GM19240 (cell line): ENCODE data around the gene LMAN1L.

Experiments used
- DNase-seq: peaks from one replicate; pipeline ENCODE4 v3.0.0; 2011; ENCODE audit warnings: low spot score; ENCODE audit not compliant: insufficient read length

Gene LMAN1L

DNA sequence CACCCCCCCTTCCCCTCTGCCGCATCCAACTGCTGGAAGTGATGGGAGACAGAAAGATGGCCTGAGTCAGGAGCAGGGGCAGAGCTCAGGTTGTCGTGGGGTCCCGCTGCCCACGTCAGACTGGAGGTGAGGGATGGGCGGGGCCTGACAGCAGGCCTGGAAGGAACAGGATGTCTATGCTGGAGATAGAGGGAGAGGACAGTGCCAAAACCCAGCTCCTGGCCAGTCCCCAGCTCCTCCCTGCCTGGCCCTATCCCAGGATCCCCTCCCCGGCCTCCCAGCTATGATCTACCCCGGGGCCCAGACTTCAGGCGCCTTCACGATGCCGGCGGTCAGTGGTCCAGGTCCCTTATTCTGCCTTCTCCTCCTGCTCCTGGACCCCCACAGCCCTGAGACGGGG is at the start of gene LMAN1L:
Gene LMAN1L, plus strand, starts transcription at position 303 of the 400 bp plus-strand sequence. Its CDS starts 20 bp downstream, at position 323.
- no peak for DNase-seq

GRCh38 chr15:74763416-74763815 is 49.2 kb upstream of the LMAN1L start:
- no peak for DNase-seq

DNA sequence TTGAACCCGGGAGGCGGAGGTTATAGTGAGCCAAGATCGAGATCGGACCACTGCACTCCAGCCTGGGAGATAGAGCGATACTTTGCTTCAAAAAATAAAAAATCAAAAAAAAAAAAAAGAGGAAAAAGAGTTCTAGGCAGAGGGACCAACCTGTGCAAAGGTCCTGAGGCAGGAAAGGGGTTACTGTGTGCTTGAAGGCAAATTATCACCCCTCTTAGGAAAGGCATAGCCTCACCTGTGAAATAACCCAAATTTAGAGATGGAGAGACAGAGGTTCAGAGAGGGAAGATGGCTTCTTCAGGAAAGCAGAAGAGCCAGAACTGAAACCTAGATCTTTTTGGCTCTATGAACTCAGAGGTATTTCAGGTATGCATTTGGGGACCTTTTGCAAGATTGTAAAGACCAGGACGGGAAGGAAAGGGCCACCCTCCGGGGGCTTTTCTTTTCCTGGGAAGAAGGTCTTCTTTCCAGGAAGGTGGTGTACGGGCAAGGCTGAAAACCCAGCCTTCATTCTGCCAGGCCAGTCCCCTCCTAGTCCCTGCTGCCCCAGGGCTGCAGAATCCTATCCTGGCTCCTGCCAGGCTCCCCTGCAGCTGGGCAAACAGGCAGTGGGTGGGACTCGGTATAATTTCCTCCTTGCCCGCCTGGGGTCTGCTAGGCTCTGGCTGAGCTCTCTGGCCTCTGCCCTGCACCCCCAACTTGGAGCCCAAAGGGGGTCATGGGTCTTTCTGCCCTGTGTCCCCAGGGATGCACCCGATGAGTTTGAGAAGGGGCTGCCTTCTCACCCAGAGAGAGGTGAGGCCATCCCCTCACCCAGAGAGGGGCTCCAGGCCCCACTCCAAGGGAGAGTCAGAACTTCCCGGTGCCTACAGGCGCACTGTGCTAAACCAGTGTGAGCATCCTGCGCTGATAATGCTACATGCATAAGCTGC is 45.2 kb upstream of the LMAN1L start:
- no peak for DNase-seq

DNA sequence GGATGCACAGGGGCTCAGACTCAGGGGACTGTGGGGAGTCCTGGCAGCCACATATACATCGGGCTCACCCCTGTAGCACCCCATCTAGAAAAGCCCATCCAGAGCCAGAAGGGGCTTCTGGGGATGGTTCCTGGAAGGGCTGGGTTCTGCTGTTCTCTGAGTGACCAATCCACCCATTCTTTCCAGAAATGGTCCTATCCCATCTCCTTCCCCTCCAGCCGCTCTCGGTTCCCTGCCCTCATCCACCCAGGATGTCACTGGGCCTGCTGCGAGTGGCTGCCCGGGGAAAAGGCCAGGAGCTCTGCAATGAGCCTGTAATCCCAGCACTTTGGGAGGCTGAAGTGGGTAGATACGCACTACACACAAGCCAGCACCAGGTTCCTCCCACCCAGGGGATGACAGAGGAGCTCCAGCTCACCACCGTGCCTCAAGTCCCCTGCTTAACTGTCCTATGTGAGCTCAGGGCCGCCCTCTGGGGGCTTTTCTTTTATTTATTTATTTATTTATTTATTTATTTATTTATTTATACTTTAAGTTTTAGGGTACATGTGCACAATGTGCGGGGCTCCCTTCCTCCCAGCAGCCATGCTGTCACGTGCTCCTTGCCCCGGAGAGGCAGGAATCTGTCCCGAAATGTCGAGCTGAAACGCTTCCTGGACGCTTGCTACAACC is 44.4 kb upstream of the LMAN1L start:
- DNase-seq, result no peak

DNA sequence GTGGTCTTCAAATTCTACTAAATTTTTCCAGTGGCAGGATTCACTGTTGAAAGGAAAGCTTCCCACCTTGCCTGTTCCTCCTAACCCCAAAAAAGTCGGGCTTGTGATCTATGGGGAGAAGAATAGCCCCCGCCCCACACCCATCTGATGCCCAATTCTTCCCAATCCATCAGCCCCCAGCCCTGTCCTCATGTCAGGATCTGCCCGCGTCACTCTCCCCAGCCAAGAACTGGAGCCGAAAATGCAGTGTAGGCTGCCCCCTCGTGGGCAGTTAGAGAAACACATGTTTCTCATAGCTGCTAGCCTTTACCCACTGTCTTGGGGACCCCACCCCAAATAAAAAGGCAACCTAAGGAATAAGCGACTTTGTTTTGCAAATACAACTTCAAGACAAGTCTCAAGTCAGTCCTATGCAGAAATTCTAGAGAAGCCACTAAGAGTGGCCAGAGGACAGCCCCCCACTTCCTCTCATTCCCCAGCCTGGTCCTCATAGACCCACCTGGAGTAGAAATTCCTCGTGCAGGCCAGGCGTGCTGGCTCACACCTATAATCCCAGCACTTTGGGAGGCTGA is 43.8 kb upstream of the LMAN1L start:
- DNase-seq, result peak; percentile 72

GRCh38 chr15:74769463-74770025 is 43.1 kb upstream of the LMAN1L start:
- DNase-seq, result no peak

DNA sequence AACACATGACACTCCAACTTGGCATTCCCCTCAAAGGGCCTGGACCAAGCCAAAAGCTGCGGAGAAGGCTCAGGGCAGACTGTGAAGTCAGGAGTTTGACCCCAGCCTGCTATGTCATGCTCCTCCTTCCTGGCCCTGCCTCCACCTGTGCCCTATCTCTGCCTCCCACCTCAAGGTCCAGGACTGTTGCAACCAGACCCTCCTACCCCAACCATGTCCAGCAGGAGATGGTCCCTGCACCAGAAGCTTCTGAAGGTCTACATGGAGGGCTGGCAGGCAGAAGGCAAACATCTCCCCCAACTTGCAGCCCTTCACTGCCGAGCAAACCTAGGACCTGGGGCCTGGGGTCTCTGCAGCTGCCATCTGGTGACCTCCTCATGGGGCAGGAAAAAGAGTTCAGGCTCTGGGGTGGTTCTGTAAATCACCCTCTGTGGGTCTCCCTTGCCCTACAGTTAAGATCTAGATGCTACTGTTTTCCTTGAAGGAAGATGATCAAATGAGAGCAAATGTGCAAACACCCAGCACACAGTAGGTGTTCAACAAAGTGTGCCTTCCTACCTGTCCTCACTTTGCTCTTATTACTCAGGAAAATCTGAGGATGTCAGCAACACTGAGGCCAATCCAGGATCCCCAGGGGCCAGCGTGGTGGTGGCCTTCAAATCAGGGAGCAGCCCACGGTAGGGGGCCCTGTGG is 42.3 kb upstream of the LMAN1L start:
- no peak for DNase-seq

GRCh38 chr15:74773329-74773728 is 39.3 kb upstream of the LMAN1L start:
- no peak for DNase-seq

DNA sequence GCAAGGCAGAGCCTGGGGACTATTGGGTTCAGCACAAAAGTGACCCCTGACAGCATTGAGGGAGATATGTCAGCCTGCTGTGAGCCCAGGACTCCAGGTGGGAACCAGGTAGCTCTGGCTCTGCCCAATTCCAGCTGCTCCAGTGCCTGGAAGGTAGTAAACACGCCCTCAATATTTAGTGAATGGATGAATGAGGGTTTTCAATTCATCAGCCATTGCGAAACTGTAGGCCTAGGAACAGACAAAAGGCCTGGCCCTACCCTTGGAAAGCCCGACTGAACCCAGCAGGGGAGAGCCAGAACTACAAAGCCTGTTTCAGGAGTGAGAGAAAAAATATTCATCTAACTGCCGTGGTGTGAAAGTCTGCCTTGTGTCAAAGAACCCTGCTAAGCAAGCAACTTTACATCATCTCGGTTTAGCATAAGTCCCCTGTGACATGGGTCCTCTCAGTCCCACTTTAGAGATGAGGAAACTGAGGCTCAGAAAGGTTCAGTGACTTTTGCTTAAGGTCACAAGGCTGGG is 38.8 kb upstream of the LMAN1L start:
- no peak for DNase-seq

- DNase-seq, result no peak
Measured at GRCh38 chr15:74775132-74775562, 37.5 kb upstream of the LMAN1L start.

DNA sequence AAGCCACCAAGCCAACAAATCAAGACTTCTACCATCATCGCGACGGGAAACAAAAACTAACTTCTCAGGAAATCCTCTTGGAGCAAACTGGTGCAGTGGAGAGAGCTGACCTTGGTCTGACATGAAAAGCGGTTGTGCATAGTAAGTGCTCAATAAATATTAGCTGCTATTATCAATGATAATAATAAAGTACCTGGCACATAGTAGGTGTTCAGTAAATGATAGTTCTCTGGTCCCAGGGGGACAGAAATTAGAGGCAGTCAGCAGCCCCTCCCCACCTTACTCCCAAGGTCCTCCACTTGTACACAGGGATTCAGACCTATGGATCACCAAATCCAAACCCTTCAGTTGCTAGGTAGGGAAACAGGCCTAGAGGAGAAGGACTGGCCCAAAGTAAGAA is 36.7 kb upstream of the LMAN1L start:
- no peak for DNase-seq

DNA sequence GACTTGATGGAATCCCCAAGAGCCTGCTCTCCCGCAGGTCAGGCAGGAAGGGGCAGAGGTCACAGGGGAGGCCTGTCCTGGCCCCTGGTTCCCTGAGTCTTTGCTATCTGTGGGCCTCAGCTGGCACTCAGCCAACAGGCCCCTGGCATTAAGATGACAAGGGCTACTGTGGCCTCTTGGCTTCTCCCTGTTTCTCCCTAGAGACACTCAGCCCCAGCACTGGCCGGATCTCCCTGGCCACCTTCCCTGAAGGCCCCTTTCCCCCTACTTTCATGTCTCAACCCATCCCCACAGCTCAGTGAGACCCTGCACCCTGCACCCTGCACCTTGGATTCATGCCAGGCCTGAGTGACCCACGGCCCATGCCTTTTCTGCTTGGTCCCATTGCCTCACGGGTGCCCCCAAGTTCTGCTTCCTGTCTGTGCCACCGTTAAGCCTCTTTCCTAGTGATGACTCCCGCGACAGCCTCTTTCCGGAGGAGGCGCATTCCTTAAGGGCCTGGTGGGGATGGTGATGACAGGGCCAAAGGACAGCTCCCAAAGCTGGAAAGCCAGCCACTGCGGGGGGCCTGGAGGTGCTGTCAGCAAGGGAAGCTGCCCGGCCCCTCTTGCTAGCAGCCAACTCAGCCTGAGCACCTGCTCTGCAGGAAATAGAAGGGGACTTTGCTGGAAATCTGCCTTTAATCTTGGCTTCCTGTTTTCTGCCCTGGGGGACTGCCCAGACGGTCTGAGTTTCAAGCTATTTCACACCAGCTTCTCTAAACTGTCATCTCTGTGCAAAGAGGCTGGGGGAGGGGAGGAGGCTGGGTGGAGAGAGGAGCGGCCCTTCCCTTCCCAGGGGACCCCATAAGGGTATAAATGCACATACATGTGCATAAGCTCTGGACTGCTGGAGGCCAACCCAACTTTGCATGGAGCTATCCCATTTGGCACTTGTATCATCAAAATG is 35.5 kb upstream of the LMAN1L start:
- DNase-seq, result peak; percentile 71

DNA sequence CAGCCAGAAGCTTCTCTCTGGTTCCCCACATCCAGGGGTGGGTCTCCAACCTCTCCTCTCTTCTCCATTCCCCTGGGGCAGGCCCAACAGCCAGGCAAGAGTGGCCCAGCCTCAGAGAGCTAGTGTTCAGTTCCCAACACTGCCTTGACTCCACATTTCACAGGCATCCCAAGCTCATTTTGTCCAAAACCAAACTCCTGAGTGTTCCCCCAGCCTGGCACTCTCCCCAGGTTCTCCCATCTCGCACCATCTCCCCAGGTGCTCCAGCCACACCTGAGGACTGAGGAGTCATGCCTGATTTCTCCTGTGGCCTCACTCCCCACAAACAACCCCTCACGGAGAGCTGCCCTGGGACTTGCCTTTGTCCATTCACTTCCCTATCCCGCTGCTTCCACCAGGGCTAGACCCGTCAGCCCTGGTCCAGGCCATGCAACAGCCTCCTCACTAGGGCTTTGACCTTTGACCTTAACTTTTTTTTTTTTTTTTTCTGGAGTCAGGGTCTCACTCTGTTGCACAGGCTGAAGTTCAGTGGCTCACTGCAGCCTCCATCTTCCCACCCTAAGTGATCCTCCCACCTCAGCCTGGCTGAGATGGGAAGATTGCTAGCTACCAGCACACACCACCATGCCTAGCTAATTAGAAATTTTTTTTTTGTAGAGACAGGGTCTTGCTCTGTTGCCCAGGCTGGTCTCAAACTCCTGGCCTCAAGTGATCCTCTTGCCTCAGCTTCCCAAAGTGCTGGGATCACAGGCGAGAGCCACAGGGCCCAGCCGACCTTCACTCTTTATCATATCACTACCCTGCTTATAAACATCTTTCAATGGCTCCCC is 34.7 kb upstream of the LMAN1L start:
- no peak for DNase-seq

GRCh38 chr15:74778599-74778970 is 34.0 kb upstream of the LMAN1L start:
- no peak for DNase-seq

- no peak for DNase-seq
Measured at GRCh38 chr15:74779162-74779648, 33.4 kb upstream of the LMAN1L start.

GRCh38 chr15:74780523-74781430 is 31.9 kb upstream of the LMAN1L start:
- no peak for DNase-seq

GRCh38 chr15:74781431-74782258 is 31.0 kb upstream of the LMAN1L start, which contains the start of gene CSK:
Gene CSK, plus strand, starts transcription at chr15:74782080. Its CDS starts 16,218 bp downstream, at chr15:74798298.
- DNase-seq, result no peak
